SJCRH30 (cell line): ENCODE results near the gene CTSZ. TPM values are rescaled to one million over a fixed set of nuclear protein-coding genes. Genes with fewer than 3 reads are reported as not detected.

Experiments
- DNase-seq, 2 experiments: peaks; one replicate each; pipeline ENCODE4 v3.0.0-alpha.2; 2015 to 2020
- H3K27ac ChIP-seq: fragments of 250-450 bp; sonication (Bioruptor Pico); 2 replicates; pipeline ENCODE4 v1.5.1; 2020; ENCODE audit warnings: mild to moderate bottlenecking, moderate library complexity
- H3K27me3 ChIP-seq: fragments of 250-450 bp; sonication (Bioruptor Pico); 2 replicates; pipeline ENCODE4 v1.5.1; 2020; ENCODE audit warnings: mild to moderate bottlenecking, moderate library complexity
- H3K36me3 ChIP-seq: fragments of 250-450 bp; sonication (Bioruptor Pico); 2 replicates; pipeline ENCODE4 v1.5.1; 2020; ENCODE audit warnings: mild to moderate bottlenecking, moderate library complexity
- H3K4me1 ChIP-seq: fragments of 250-450 bp; sonication (Bioruptor Pico); 2 replicates; pipeline ENCODE4 v1.5.1; 2020; ENCODE audit warnings: mild to moderate bottlenecking, moderate library complexity
- H3K4me3 ChIP-seq: fragments of 250-450 bp; sonication (Bioruptor Pico); 2 replicates; pipeline ENCODE4 v1.5.1; 2020; ENCODE audit warnings: mild to moderate bottlenecking, moderate library complexity
- H3K9me3 ChIP-seq: fragments of 250-450 bp; sonication (Bioruptor Pico); replicated peaks from 2 replicates; pipeline ENCODE4 v1.5.1; 2020; ENCODE audit warnings: mild to moderate bottlenecking, moderate library complexity
- total RNA-seq: library from RNA; depleted of rRNA; stranded (reverse); fragments of >200 nt; shearing (Covaris generic); gene quantifications from 2 replicates; pipeline ENCODE4 v1.2.3, GENCODE V29; 2014

Gene CTSZ
- total RNA-seq, 1 experiment from 2014 or later = not detected

- peaks cover 69% of the 10 kb centered on the region for H3K36me3 ChIP-seq
- no peaks in the 10 kb centered on the region for H3K27me3 ChIP-seq
- no peak for DNase-seq
- peaks cover 22% of the 10 kb centered on the region for H3K4me1 ChIP-seq
- no peaks in the 10 kb centered on the region for H3K9me3 ChIP-seq
- no peak overlapping the region for H3K27ac ChIP-seq
- no peak overlapping the region for H3K4me3 ChIP-seq
Measured at GRCh38 chr20:59024111-59024530, 17.1 kb upstream of the CTSZ start.

GRCh38 chr20:59023616-59024015, 16.6 kb upstream of the CTSZ start:
- no peak for DNase-seq
- Histone ChIP-seq H3K27ac (no peak overlapping the region), H3K36me3 (peaks cover 64% of the 10 kb centered on the region), H3K4me3 (no peak overlapping the region), H3K9me3 (no peaks in the 10 kb centered on the region), H3K4me1 (peaks cover 20% of the 10 kb centered on the region), H3K27me3 (no peaks in the 10 kb centered on the region)

- Histone ChIP-seq H3K4me1 (peaks cover 11% of the 10 kb centered on the region), H3K27me3 (no peaks in the 10 kb centered on the region), H3K9me3 (no peaks in the 10 kb centered on the region), H3K36me3 (peaks cover 55% of the 10 kb centered on the region), H3K27ac (no peak overlapping the region), H3K4me3 (no peak overlapping the region)
- no peak for DNase-seq
Measured at GRCh38 chr20:59022754-59023153, 15.7 kb upstream of the CTSZ start.

GRCh38 chr20:59020938-59021551, 14.0 kb upstream of the CTSZ start:
- H3K4me1 ChIP-seq = peaks cover 5% of the 10 kb centered on the region; the same call in 1 of the 2 replicates
- no peak overlapping the region for H3K4me3 ChIP-seq
- no peak overlapping the region for H3K27ac ChIP-seq
- H3K9me3 ChIP-seq = no peaks in the 10 kb centered on the region
- no peak for DNase-seq
- peaks cover 38% of the 10 kb centered on the region for H3K36me3 ChIP-seq
- H3K27me3 ChIP-seq = no peaks in the 10 kb centered on the region

- Histone ChIP-seq H3K36me3 (peaks cover 20% of the 10 kb centered on the region), H3K4me1 (no peaks in the 10 kb centered on the region), H3K4me3 (no peak within 1 kb of the TSS), H3K27me3 (no peaks in the 10 kb centered on the region), H3K27ac (no peak within 1 kb of the TSS), H3K9me3 (no peaks in the 10 kb centered on the region)
- no peak for DNase-seq
Measured at GRCh38 chr20:59019217-59019616, 12.2 kb upstream of the CTSZ start, which contains the start of gene TUBB1. TSS of gene TUBB1 (plus strand) at chr20:59019429. CDS start at chr20:59019523, 94 bp downstream.

GRCh38 chr20:59018817-59019216, 11.8 kb upstream of the CTSZ start:
- Histone ChIP-seq H3K4me1 (no peaks in the 10 kb centered on the region), H3K36me3 (peaks cover 16% of the 10 kb centered on the region), H3K27me3 (no peaks in the 10 kb centered on the region), H3K9me3 (no peaks in the 10 kb centered on the region), H3K4me3 (no peak overlapping the region), H3K27ac (no peak overlapping the region)
- DNase-seq = no peak

- peak in 1 of 2 experiments; percentile 2 for DNase-seq
- Histone ChIP-seq H3K27me3 (no peaks in the 10 kb centered on the region), H3K36me3 (peaks cover 4% of the 10 kb centered on the region), H3K9me3 (no peaks in the 10 kb centered on the region), H3K4me3 (no peak overlapping the region), H3K4me1 (no peaks in the 10 kb centered on the region), H3K27ac (no peak overlapping the region)
Measured at GRCh38 chr20:59017493-59018231, 10.6 kb upstream of the CTSZ start.

GRCh38 chr20:59016795-59017492, 9.9 kb upstream of the CTSZ start:
- DNase-seq = no peak
- Histone ChIP-seq H3K9me3 (no peaks in the 10 kb centered on the region), H3K27ac (no peak overlapping the region), H3K4me1 (no peaks in the 10 kb centered on the region), H3K27me3 (no peaks in the 10 kb centered on the region), H3K36me3 (no peaks in the 10 kb centered on the region), H3K4me3 (no peak overlapping the region)

- Histone ChIP-seq H3K36me3 (no peaks in the 10 kb centered on the region), H3K4me3 (no peak overlapping the region), H3K9me3 (no peaks in the 10 kb centered on the region), H3K27me3 (no peaks in the 10 kb centered on the region), H3K4me1 (peaks cover 8% of the 10 kb centered on the region), H3K27ac (no peak overlapping the region)
- peak in 1 of 2 experiments; percentile 2 for DNase-seq
Measured at GRCh38 chr20:59015812-59016711, 9.0 kb upstream of the CTSZ start.

GRCh38 chr20:59015411-59015810, 8.4 kb upstream of the CTSZ start:
- Histone ChIP-seq H3K27ac (no peak overlapping the region), H3K9me3 (no peaks in the 10 kb centered on the region), H3K27me3 (no peaks in the 10 kb centered on the region), H3K4me3 (no peak overlapping the region), H3K4me1 (peaks cover 14% of the 10 kb centered on the region), H3K36me3 (no peaks in the 10 kb centered on the region)
- DNase-seq = peak in 1 of 2 experiments; percentile 1

- peak in 1 of 2 experiments; percentile 3 for DNase-seq
- no peaks in the 10 kb centered on the region for H3K9me3 ChIP-seq
- no peaks in the 10 kb centered on the region for H3K27me3 ChIP-seq
- H3K4me3 ChIP-seq = no peak overlapping the region
- H3K4me1 ChIP-seq = peaks cover 18% of the 10 kb centered on the region
- no peak overlapping the region for H3K27ac ChIP-seq
- H3K36me3 ChIP-seq = no peaks in the 10 kb centered on the region
Measured at GRCh38 chr20:59014680-59015389, 7.8 kb upstream of the CTSZ start.

GRCh38 chr20:59013959-59014608, 7.0 kb upstream of the CTSZ start:
- Histone ChIP-seq H3K4me3 (no peak overlapping the region), H3K36me3 (no peaks in the 10 kb centered on the region), H3K9me3 (no peaks in the 10 kb centered on the region), H3K27me3 (no peaks in the 10 kb centered on the region), H3K27ac (no peak overlapping the region), H3K4me1 (peaks cover 18% of the 10 kb centered on the region)
- peak in 1 of 2 experiments; percentile 1 for DNase-seq
